K562 (cell line): ENCODE results near the gene NOTCH2NLA. TPM values are rescaled to one million over a fixed set of nuclear protein-coding genes. Genes with fewer than 3 reads are reported as not detected.
"Not testable (repeated sequence)": the region's sequence is repeated elsewhere in the genome, so short reads cannot be mapped to it uniquely, and the experiment has no call there.

ENCODE experiments used
- ATAC-seq: fragments of 200-7000 bp; cut with Tn5 transposase; 3 replicates; pipeline ENCODE4 v1.9.1; 2020; ENCODE audit warnings: moderate library complexity
- BruUV-seq: library from RNA; stranded (reverse); fragments of 400-500 nt; replicated peaks from 2 replicates; lab custom pipeline; 2021; lab: Mats Ljungman, UMichigan
- CTCF ChIA-PET: fragments of 300-600 bp; formaldehyde crosslinking; extraction: SDS; loops from one replicate; lab custom pipeline; 2021; ENCODE audit warnings: low intra/inter-chr PET ratio; lab: Yijun Ruan, JAX
- POLR2A ChIA-PET: fragments of 300-600, 350-650 bp; sonication (Branson Sonifier 250); formaldehyde crosslinking; extraction: SDS; loops from one replicate; lab custom pipeline; 2021; ENCODE audit warnings: antibody characterized with exemption, inconsistent platforms; lab: Yijun Ruan, JAX
- DNase-seq, 4 experiments: peaks; one replicate each; pipeline versions ENCODE4 v3.0.0 to v3.0.0-alpha.2; 2011 to 2018; ENCODE audit warnings: low spot score in 3 of 4, mixed read lengths in 3 of 4; ENCODE audit errors: extremely low read depth in 1 of 4
- FAIRE-seq: peaks from 2 replicates; lab custom pipeline; 2011; peaks lifted over from hg19 to GRCh38; lab: Jason Lieb, UNC
- H2AFZ ChIP-seq: 2 replicates; pipeline ENCODE4 v1.6.0; 2011; ENCODE audit warnings: low read depth, low read length, control low read depth, inconsistent platforms
- H3K27ac ChIP-seq: fragments of 200-600 bp; 3 replicates; pipeline ENCODE4 v1.8.0; 2011; ENCODE audit warnings: low read depth, mild to moderate bottlenecking, control low read depth, inconsistent platforms, low read length, moderate library complexity, mixed read lengths; ENCODE audit errors: extremely low read depth
- H3K27me3 ChIP-seq, 2 experiments: fragments of 300-600 bp in 1 of 2; 2 replicates in 1 of 2; 3 replicates in 1 of 2; pipeline versions ENCODE4 v1.6.0 to v1.8.0; 2011; ENCODE audit warnings: inconsistent platforms in 2 of 2, low read length in 2 of 2, mild to moderate bottlenecking in 1 of 2, mixed read lengths in 1 of 2, moderate library complexity in 1 of 2; ENCODE audit not compliant: control insufficient read depth in 2 of 2, insufficient read depth in 2 of 2
- H3K36me3 ChIP-seq: fragments of 300-600 bp; 3 replicates; pipeline ENCODE4 v1.8.0; 2011; ENCODE audit warnings: mild to moderate bottlenecking, low read length, inconsistent platforms; ENCODE audit not compliant: control insufficient read depth, insufficient read depth
- H3K4me1 ChIP-seq, 2 experiments: fragments of 200-600 bp in 1 of 2; replicated peaks in 1 of 2; 2 replicates in 1 of 2; 3 replicates in 1 of 2; pipeline versions ENCODE4 v1.5.1 to v1.8.0; 2011; ENCODE audit warnings: inconsistent platforms in 2 of 2, low read length in 2 of 2, mild to moderate bottlenecking in 1 of 2, mixed read lengths in 1 of 2, moderate library complexity in 1 of 2; ENCODE audit not compliant: control insufficient read depth in 2 of 2, insufficient read depth in 2 of 2
- H3K4me2 ChIP-seq: 2 replicates; pipeline ENCODE4 v1.6.1; 2011; ENCODE audit warnings: low read length, control low read depth, inconsistent platforms, mixed read lengths; ENCODE audit not compliant: insufficient read depth
- H3K4me3 ChIP-seq: fragments of 200-600 bp; sonication (generic), shearing (Covaris generic); 2 replicates; pipeline ENCODE4 v1.5.1; 2016; ENCODE audit warnings: control low read depth, inconsistent platforms
- H3K79me2 ChIP-seq: fragments of 200-600 bp; 3 replicates; pipeline ENCODE4 v1.8.0; 2011; ENCODE audit warnings: low read length, inconsistent platforms; ENCODE audit not compliant: control insufficient read depth, insufficient read depth
- H3K9ac ChIP-seq, 2 experiments: 2 replicates each; pipeline versions ENCODE4 v1.6.0 to v1.6.1; 2011; ENCODE audit warnings: low read depth in 2 of 2, low read length in 2 of 2, control low read depth in 1 of 2, inconsistent platforms in 1 of 2, mild to moderate bottlenecking in 1 of 2, mixed read lengths in 1 of 2; ENCODE audit not compliant: insufficient read depth in 1 of 2
- H3K9me1 ChIP-seq: one replicate; pipeline ENCODE4 v1.6.0; 2011; ENCODE audit warnings: inconsistent platforms, mild to moderate bottlenecking, low read length, moderate library complexity; ENCODE audit not compliant: control insufficient read depth, insufficient read depth
- H3K9me3 ChIP-seq: replicated peaks from 2 replicates; pipeline ENCODE4 v1.5.1; 2011; ENCODE audit warnings: low read depth, low read length, inconsistent platforms; ENCODE audit not compliant: control insufficient read depth, insufficient read depth
- H4K20me1 ChIP-seq: replicated peaks from 2 replicates; pipeline ENCODE4 v1.6.1; 2011; ENCODE audit warnings: low read length, inconsistent platforms, mixed read lengths; ENCODE audit not compliant: control insufficient read depth, insufficient read depth
- WGBS: fragments of 100-300 bp; shearing (Covaris generic); methylation state at CpG from one replicate; pipeline ENCODE4 v1.1.6; 2016; ENCODE audit warnings: low coverage, mixed read lengths; ENCODE audit not compliant: insufficient coverage; ENCODE audit errors: missing lambda C conversion rate; 5-methylcytosine and 5-hydroxymethylcytosine counted together
- in situ Hi-C: fragments of 300-500 bp; cut with MboI; formaldehyde crosslinking; loops from 4 replicates; pipeline ENCODE4 v1.15.0; 2018; ENCODE audit warnings: inconsistent platforms, mixed read lengths
- intact Hi-C: fragments of 100-400 bp; cut with micrococcal nuclease; formaldehyde crosslinking; loops from 2 replicates; pipeline ENCODE4 v1.14.2; 2022
- polyA plus RNA-seq, 8 experiments: library from polyadenylated mRNA; depleted of rRNA in 4 of 8; stranded (reverse) in 5 of 8; unstranded in 3 of 8; fragments of >200 nt; fragmentation: Nextera tagmentation in 2 of 8; fragmentation: Illumina TruSeq in 1 of 8; extraction: Ambion mirVana in 2 of 8; extraction: Trizol in 1 of 8; gene quantifications; 2 replicates each; pipeline versions ENCODE4 v1.2.1 to v1.2.3, GENCODE V29; 2011 to 2014; ENCODE audit warnings: inconsistent platforms in 1 of 8, missing spikeins in 1 of 8
- total RNA-seq, 7 experiments: library from RNA; depleted of rRNA in 6 of 7; stranded (reverse); fragments of >200 nt in 6 of 7; fragmentation: Illumina TruSeq in 2 of 7; extraction: Trizol in 2 of 7; gene quantifications; 2 replicates each; pipeline versions ENCODE4 v1.2.1 to v1.2.3, GENCODE V29; 2011 to 2021; ENCODE audit warnings: low replicate concordance in 1 of 7

The NOTCH2NLA gene
- total and polyA plus RNA-seq, 9 of the 15 experiments (the other 6 are each of a cell fraction or from before 2014, with no cell fraction given): 1.5 to 20.4 (median 8.7) TPM

DNA sequence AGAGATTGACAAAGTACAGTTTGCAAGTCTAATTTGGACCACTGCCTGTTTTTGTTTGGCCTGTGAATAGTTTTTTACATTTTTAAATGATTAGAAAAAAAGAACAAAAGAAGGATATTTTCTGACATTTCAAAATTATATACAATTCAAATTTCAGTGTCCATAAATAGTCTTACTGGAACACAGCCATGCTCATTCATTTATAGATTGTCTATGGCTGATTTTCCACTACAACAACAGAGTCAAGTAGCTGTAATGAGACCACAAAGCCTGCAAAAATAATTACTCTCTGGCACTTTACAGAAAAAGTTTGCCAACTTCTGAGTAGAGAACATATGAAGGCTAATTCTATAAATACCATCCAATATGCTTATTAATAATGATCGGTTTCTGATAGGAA lies 61.1 kb downstream of the NOTCH2NLA start:
- H3K27ac ChIP-seq, H2AFZ ChIP-seq, in situ Hi-C loops, H3K9ac ChIP-seq, H3K4me1 ChIP-seq, H3K36me3 ChIP-seq, intact Hi-C loops, H3K9me3 ChIP-seq, CTCF ChIA-PET, ATAC-seq, H4K20me1 ChIP-seq, H3K27me3 ChIP-seq, DNase-seq, H3K79me2 ChIP-seq, H3K9me1 ChIP-seq, H3K4me2 ChIP-seq, FAIRE-seq, POLR2A ChIA-PET, H3K4me3 ChIP-seq, BruUV-seq: not testable (repeated sequence)
- no CpG with 5 or more reads among the region's 1 CpG for WGBS

DNA sequence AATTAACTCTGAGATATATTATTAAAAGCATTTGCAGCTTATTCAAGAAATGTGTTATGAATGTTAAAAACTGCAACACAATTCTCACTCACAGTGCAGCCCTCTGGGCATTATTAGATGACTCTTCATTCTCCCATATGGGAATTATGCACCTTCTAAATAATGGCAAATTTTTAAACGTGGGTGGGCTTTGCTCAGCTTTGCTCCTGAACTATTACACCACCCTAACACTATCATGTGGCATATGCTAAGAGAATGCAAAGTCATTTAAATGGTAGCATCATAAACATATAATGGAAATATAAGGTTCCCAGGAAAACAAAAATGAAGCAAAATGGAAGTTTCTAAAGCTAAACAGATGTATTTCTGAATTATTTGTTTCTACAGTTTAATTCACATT lies 61.5 kb downstream of the NOTCH2NLA start:
- H3K9ac ChIP-seq, POLR2A ChIA-PET, H3K27ac ChIP-seq, H3K36me3 ChIP-seq, H3K9me1 ChIP-seq, H3K9me3 ChIP-seq, BruUV-seq, FAIRE-seq, H3K4me2 ChIP-seq, CTCF ChIA-PET, H3K79me2 ChIP-seq, H3K4me1 ChIP-seq, H2AFZ ChIP-seq, H3K4me3 ChIP-seq, H4K20me1 ChIP-seq, intact Hi-C loops, H3K27me3 ChIP-seq, ATAC-seq, in situ Hi-C loops, DNase-seq: not testable (repeated sequence)
- WGBS: no CpG with 5 or more reads among the region's 1 CpG

DNA sequence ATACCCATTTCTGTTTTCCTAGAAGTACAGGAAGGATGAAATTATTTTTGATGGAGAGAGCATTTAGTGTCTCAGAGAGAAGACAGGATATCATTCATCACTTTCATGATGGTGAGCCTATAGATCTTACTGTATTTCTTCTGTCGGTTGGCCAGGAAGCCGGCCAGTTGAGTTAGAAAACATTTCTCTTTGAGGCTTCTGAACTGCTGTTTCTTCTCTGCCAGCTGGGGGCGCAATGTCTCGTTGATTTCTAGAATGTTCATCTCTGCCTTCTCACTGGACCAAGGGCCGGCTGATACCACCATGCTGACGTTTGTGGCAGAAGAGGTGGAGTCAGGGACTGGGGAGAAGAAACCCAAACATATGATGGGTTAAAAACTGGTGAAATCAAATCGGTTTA lies 84.4 kb downstream of the NOTCH2NLA start, which contains the start of gene NBPF10:
Gene NBPF10, minus strand, starts transcription at position 340 of the 400 bp plus-strand sequence. Its CDS starts 35 bp downstream, at position 305.
- H3K9me3 ChIP-seq, ATAC-seq, DNase-seq, H3K36me3 ChIP-seq, in situ Hi-C loops, H3K9ac ChIP-seq, POLR2A ChIA-PET, FAIRE-seq, BruUV-seq, H3K9me1 ChIP-seq, H3K27me3 ChIP-seq, H3K4me2 ChIP-seq, H3K4me3 ChIP-seq, CTCF ChIA-PET, H3K4me1 ChIP-seq, H3K79me2 ChIP-seq, intact Hi-C loops, H2AFZ ChIP-seq, H3K27ac ChIP-seq, H4K20me1 ChIP-seq: not testable (repeated sequence)
- no CpG with 5 or more reads among the region's 7 CpGs for WGBS
